Dermis microvascular lymphatic vessel endothelial cell (primary cell): ENCODE results near the gene HDGF. TPM values are rescaled to one million over a fixed set of nuclear protein-coding genes. Genes with fewer than 3 reads are reported as not detected.
A peak's percentile ranks its signal among the peaks of the same experiment; 100 is the strongest.

ENCODE experiments used
- DNase-seq, 2 donors: peaks; one replicate each; pipeline versions ENCODE4 v3.0.0 to v3.0.0-alpha.2; 2010; ENCODE audit warnings: low read depth in 2 of 2
- total RNA-seq: library from RNA; depleted of rRNA; stranded (reverse); fragments of >200 nt; gene quantifications from 2 replicates; pipeline ENCODE4 v1.2.1, GENCODE V29; 2014

The HDGF gene
- 93.6 and 114 TPM in 2 replicates for total RNA-seq

DNA sequence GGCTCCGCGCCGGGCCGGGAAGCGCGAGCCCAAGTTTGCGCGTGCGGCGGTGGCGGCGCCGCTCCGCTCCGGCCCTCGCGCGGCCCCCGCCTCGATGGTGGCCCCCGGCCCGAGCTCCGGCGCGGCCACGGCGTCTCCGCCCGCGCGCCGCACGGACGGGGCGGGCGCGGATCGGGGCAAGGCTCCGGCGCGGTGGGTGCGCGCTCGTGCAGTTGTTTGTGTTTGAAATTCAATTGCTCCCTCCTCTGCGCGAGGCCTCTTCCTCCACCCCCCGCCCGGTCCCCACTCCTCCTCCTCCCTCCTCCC, at the start of gene HDGF:
Gene HDGF, minus strand, starts transcription at position 225 of the 306 bp plus-strand sequence. CDS start 246 bp downstream, outside the sequence.
- DNase-seq: no peak

DNA sequence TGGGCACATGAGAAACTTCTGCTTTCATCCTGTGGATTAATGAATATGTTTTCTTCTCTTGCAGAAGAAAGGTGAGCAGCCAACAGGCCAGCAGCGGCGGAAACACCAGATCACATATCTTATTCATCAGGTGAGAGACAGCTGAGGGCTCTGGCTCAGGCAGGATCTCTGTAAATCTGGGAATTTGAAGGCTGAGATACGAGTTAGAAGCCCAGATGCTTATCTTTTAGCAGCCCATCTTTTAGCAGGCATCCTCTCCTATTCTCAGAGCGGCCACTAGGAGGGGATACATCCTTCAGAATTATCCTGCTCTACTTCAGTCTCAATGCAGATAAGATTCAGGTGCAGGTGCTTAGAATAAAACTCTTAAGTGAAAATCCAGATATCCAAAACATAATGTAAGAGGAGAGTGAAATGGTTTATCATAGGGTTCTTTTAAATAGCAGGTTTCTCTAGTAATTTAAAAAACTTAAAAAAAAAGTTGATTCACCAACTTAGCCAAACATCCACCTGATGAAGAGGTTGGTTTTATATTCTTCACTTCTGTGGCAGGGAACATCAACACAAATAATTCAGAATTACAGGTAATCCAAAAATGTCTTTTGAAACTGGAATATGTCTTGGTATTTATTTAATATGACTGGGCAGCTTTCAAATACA, 45.9 kb upstream of the HDGF start:
- DNase-seq: peak; percentile 36 to 71

DNA sequence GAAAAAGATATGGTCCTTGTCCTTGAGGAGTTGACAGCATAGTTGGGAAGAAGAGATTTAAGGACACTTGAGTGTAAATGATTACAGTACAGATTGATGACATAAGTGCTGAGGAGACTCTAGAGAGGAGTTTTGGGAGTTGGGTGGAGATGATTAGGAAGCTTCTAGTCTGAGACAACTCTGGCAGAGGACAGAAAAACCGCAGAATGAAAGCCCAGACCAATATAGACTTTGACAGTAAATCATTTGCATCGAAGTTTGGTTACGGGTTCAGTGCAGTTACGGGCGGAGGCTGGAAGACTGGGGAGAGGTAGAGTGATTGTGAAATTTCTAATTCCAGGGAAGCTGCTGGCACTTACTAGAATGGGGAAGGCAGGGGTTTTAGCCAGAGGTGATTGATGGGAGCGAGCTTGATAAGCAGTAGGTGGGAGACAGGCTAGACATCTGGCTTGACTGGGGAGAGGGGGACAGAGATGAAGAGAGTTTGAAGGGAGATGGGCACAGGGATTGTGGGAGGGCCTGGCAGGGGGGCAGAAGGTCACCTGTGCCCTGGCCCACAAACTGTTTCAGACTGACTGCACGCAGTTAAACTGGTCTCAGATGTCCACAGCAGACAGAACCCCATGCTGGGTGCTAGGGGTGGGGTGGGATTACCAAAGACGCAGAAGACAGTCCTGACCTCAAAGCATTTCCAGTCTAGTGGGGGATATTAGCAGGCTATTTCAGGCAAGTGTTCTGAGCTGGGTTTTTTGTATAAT, 45.0 kb upstream of the HDGF start:
- DNase-seq: no peak

- DNase-seq: peak in 1 of 2 donors; percentile 26
These were observed 44.3 kb upstream of the HDGF start for GRCh38 chr1:156795787-156796186.

GRCh38 chr1:156795374-156795733, 43.9 kb upstream of the HDGF start:
- no peak for DNase-seq

DNA sequence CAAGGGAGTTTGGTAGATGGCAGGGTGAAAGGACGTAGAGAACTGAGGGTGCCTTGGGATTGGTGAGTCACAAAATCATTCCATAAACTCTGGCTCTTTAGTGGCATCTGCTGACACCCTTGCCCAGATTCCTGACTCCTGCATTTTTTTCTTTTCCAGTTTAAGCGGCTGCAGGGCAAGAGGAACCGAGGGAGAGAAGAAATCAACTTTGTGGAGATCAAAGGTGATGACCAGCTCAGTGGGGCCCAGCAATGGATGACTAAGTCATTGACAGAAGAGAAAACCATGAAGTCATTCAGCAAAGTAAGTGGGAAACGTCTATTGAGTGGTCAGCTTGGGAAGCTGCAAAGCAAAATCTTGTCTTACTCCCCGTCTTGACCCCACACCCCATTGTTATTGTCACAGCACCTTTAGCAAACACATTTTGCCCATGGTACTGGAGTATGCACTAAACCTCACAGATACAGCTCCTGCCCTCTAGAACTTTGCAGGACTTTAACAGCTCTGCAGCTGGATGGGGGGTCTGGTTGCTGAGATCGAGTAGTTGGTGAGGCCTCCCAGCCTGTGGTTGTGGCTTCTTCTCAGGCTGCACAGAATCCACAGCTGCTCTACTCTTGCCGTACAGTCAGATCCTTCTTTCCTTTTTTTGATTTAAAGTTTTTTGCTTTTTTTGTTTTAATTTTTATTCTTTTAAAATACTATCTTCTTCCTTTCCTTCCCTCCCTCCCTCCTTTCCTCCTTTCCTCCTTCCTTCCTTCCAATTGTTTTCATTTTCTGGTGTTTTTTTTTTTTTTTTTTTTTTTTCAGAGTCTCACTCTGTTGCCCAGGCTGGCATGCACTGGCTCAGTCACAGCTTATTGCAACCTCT, 43.3 kb upstream of the HDGF start:
- no peak for DNase-seq

GRCh38 chr1:156789621-156790318, 38.3 kb upstream of the HDGF start:
- DNase-seq: no peak

GRCh38 chr1:156788136-156788535, 36.7 kb upstream of the HDGF start:
- DNase-seq: no peak

DNA sequence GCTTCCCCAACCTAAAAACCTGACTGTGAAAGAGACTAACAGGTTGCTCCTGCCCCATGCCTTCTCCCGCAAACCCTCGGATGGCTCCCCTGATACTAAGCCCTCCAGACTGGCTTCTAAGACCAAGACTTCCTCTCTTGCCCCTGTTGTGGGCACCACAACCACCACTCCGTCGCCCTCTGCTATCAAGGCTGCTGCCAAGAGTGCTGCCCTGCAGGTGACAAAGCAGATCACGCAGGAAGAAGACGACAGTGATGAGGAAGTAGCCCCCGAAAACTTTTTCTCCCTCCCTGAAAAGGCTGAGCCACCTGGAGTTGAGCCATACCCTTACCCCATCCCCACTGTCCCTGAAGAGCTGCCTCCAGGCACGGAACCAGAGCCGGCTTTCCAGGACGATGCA, 35.2 kb upstream of the HDGF start:
- DNase-seq: no peak

- no peak for DNase-seq
These were observed 34.0 kb upstream of the HDGF start for GRCh38 chr1:156785458-156785857.

- peak in 1 of 2 donors; percentile 27 for DNase-seq
These were observed 30.2 kb upstream of the HDGF start for GRCh38 chr1:156781585-156782186.

- no peak for DNase-seq
These were observed 26.1 kb upstream of the HDGF start for GRCh38 chr1:156777573-156777972.

DNA sequence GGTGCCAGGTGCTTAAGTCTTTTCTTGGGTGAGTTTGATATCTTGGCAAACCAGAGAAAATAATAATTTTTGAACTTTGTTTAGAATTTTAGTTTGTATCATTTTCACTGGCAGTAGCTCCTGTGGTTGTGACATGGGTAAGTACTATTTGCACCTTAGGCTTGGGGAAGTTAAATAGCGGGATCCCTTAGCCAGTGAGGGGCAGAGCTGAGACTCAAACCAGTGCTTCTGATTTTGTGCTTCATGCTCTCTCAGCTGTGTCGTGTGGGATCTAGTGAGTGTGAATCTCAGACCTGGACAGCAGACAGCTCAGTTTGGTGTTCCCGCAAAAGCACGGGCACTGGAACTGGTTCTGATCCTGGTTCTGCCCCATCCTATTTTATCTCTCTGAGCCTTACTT, 25.5 kb upstream of the HDGF start:
- no peak for DNase-seq

GRCh38 chr1:156775799-156776198, 24.3 kb upstream of the HDGF start:
- no peak for DNase-seq

- DNase-seq: no peak
These were observed 22.1 kb upstream of the HDGF start for GRCh38 chr1:156773607-156774006.

DNA sequence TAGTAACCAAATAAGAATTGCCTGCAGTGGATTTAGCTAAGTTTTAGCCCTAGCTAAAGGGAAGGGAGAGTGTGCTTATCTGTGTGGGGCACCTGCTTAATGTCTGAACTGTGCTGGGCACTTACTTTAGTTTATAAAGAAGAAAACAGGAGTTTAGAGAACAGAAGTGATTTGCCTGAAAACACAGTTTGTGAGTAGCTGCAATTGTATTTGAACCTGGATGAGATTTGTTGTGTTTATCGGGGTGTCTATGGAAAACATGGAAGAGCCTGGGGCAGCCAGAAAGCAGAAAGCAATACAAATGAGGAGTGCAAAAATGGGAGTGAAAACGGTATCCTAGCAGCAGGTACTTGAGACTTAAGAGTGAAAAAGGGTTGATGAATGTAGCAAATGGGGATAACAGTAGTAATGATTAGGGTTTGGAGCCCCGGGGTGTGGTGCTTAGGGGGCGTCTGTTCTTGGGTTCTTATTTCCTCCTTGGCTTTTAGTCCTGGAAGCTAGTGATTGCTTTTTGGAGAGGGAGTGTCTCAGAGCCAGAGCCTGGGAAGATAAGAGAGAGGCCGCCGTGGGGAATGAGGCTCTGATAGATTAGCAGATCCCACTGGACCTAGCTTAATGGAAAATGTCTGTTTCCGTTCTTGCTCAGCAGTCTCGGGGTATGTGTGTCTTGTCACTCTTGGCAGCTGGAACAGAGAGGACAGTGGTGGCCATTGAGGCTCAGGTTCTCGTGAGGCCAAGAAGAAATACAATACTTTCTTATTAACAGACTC, 21.4 kb upstream of the HDGF start:
- no peak for DNase-seq

DNA sequence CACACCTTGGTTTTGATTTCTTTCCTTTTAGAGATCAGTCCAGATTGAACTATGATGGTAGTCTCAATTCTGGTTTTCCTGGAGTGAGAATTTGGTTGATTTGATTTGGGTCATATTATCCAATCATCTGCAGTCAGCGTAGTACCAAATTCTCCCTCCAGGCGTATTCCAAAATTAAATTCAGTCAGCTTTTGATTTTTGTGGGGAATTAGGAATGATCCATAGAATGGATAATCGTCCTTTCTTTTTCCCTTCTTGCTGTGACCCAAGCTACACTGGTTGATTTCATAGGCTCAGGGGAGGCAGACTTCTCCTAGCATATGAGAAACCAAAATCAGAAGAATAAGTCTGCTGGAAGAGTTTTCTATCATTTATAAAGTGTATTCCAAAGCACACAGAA, 20.7 kb upstream of the HDGF start:
- no peak for DNase-seq

- no peak for DNase-seq
These were observed 17.3 kb upstream of the HDGF start for GRCh38 chr1:156768610-156769295.

GRCh38 chr1:156767879-156768604, 16.6 kb upstream of the HDGF start:
- peak in 1 of 2 donors; percentile 19 for DNase-seq
